Epithelial cell of proximal tubule (primary cell): ENCODE results near the gene CDC14A. TPM values are rescaled to one million over a fixed set of nuclear protein-coding genes. Genes with fewer than 3 reads are reported as not detected.

ENCODE experiments used
- DNase-seq: peaks from one replicate; pipeline ENCODE4 v3.0.0-alpha.2; 2011; ENCODE audit warnings: low read depth
- H3K4me3 ChIP-seq: 2 replicates; pipeline ENCODE4 v1.5.1; 2011; ENCODE audit warnings: low read depth, mild to moderate bottlenecking, low read length
- total RNA-seq: library from RNA; depleted of rRNA; stranded (reverse); fragments of >200 nt; gene quantifications from 2 replicates; pipeline ENCODE4 v1.2.3, GENCODE V29; 2015
- TF ChIP-seq, protein P1 (sequence below): conservative IDR thresholded peaks from 2 replicates; pipeline ENCODE4 v1.5.1; 2012; ENCODE audit warnings: low read depth, mild to moderate bottlenecking, low read length

Gene CDC14A
- total RNA-seq, 1 donor from 2014 or later, result 7.4 TPM

DNA sequence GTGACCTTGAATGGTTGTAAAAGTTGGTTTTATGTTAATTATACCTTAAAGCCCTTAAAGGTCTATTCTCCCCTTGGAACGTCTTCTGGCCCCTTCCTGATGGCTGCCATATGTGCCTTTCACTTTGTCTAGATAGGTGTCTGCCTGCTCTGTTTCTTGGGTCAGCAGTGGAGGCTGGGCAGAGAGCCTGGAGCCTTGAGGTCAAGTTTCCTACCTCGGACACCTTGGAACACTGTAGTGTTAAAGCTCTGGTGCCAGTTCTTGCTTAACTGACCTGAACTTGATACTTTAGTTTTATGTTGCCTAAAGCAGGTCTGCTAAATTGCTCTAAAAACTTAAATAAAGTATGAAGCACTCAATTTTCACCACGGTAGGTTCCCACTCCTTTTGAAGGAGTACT, 86.5 kb downstream of the CDC14A start:
- TF ChIP-seq, protein P1, sequence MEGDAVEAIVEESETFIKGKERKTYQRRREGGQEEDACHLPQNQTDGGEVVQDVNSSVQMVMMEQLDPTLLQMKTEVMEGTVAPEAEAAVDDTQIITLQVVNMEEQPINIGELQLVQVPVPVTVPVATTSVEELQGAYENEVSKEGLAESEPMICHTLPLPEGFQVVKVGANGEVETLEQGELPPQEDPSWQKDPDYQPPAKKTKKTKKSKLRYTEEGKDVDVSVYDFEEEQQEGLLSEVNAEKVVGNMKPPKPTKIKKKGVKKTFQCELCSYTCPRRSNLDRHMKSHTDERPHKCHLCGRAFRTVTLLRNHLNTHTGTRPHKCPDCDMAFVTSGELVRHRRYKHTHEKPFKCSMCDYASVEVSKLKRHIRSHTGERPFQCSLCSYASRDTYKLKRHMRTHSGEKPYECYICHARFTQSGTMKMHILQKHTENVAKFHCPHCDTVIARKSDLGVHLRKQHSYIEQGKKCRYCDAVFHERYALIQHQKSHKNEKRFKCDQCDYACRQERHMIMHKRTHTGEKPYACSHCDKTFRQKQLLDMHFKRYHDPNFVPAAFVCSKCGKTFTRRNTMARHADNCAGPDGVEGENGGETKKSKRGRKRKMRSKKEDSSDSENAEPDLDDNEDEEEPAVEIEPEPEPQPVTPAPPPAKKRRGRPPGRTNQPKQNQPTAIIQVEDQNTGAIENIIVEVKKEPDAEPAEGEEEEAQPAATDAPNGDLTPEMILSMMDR, result no peak
- no peak overlapping the region for H3K4me3 ChIP-seq
- no peak for DNase-seq

GRCh38 chr1:100440075-100440809, 87.9 kb downstream of the CDC14A start:
- TF ChIP-seq, protein P1, result no peak
- DNase-seq, result no peak
- no peak overlapping the region for H3K4me3 ChIP-seq

- no peak overlapping the region for H3K4me3 ChIP-seq
- TF ChIP-seq, protein P1, result no peak
- no peak for DNase-seq
Observed at GRCh38 chr1:100441146-100441545, 88.8 kb downstream of the CDC14A start.

- H3K4me3 ChIP-seq, result no peak overlapping the region
- TF ChIP-seq, protein P1, result no peak
- no peak for DNase-seq
Observed at GRCh38 chr1:100441651-100442050, 89.3 kb downstream of the CDC14A start.

DNA sequence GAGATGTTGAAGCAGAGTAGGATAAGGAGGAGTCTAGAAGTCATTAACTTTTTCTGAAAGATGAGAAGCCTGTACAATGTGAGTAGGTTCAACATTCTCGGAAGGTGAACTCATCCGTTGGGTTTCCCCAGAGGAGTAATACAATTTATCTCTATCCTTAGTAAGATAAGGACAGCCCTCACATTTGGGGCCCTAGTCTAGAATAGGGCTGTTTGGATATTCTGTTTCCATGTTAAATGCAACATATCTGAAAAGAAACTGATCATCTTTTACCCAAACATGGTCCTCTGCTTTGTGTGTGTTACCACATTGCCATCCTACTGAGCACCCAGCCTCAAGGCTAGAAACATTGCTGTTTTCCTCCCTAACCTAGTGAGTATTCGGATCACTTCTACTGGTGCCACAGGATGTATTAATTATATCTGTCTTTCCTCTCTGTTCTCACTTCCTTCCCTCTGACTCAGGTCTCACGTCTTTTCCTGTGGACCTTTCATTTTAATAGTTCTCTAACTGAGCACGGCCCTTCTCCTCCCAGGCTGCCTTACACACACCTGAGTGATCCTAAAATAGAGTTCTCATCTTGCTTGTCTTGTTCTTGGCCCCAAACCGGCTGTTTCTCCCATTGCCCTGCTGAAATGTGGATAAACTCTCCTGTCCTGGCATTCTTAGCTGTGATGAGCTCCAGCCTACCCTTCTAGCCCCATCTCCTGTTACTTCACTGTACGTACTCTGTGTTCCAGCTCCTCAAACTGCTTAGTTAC, 91.7 kb downstream of the CDC14A start:
- DNase-seq, result no peak

GRCh38 chr1:100445565-100445964, 93.3 kb downstream of the CDC14A start:
- TF ChIP-seq, protein P1, result no peak
- DNase-seq, result no peak
- H3K4me3 ChIP-seq, result no peak overlapping the region

More for the DNA sequence above, 91.7 kb downstream of the CDC14A start:
- no peak overlapping the region for H3K4me3 ChIP-seq
- TF ChIP-seq, protein P1, result no peak

- no peak for DNase-seq
Observed at GRCh38 chr1:100448366-100448765, 96.1 kb downstream of the CDC14A start.

More at GRCh38 chr1:100448366-100448765, 96.1 kb downstream of the CDC14A start:
- H3K4me3 ChIP-seq, result no peak overlapping the region
- TF ChIP-seq, protein P1, result no peak
